Liver (tissue), 9 donors: Measurements from ENCODE around the gene FA2H. TPM values are rescaled to one million over a fixed set of nuclear protein-coding genes. Genes with fewer than 3 reads are reported as not detected.

Experiments used
- DNase-seq: peaks from one replicate; pipeline ENCODE4 v3.0.0-alpha.2; 2017; ENCODE audit warnings: low spot score
- H3K27ac ChIP-seq, 2 donors: one replicate each; pipeline ENCODE4 v1.7.0; 2013; ENCODE audit warnings: inconsistent platforms in 2 of 2, low read length in 2 of 2, control low read depth in 1 of 2, low read depth in 1 of 2, mild to moderate bottlenecking in 1 of 2
- H3K27me3 ChIP-seq, 4 donors: one replicate each; pipeline versions ENCODE4 v1.6.1 to v1.7.0; 2013; ENCODE audit warnings: low read length in 3 of 4, inconsistent platforms in 1 of 4, mild to moderate bottlenecking in 1 of 4, moderate library complexity in 1 of 4; ENCODE audit not compliant: control insufficient read depth in 4 of 4, insufficient read depth in 4 of 4
- H3K36me3 ChIP-seq, 4 donors: one replicate each; pipeline versions ENCODE4 v1.6.1 to v1.7.0; 2013; ENCODE audit warnings: low read length in 3 of 4, mild to moderate bottlenecking in 3 of 4, low read depth in 1 of 4, moderate library complexity in 1 of 4; ENCODE audit not compliant: control insufficient read depth in 4 of 4, insufficient read depth in 3 of 4
- H3K4me1 ChIP-seq, 4 donors: one replicate each; pipeline versions ENCODE4 v1.6.1 to v1.7.0; 2013; ENCODE audit warnings: low read length in 3 of 4, mild to moderate bottlenecking in 3 of 4, moderate library complexity in 1 of 4; ENCODE audit not compliant: control insufficient read depth in 4 of 4, insufficient read depth in 4 of 4
- H3K4me3 ChIP-seq, 3 donors: one replicate each; pipeline versions ENCODE4 v1.6.1 to v1.7.0; 2013; ENCODE audit warnings: low read length in 3 of 3, control low read depth in 1 of 3, low read depth in 1 of 3, mild to moderate bottlenecking in 1 of 3
- H3K9ac ChIP-seq, 2 donors: one replicate each; pipeline ENCODE4 v1.7.0; 2013; ENCODE audit warnings: low read length in 2 of 2, mild to moderate bottlenecking in 2 of 2, moderate library complexity in 2 of 2, control low read depth in 1 of 2, low read depth in 1 of 2
- H3K9me3 ChIP-seq, 4 donors: one replicate each; pipeline versions ENCODE4 v1.6.1 to v1.7.0; 2013; ENCODE audit warnings: low read length in 3 of 4; ENCODE audit not compliant: control insufficient read depth in 4 of 4
- ATF3 ChIP-seq: IDR thresholded peaks from 2 replicates; pipeline ENCODE4 v1.6.1; 2016; ENCODE audit warnings: antibody characterized with exemption
- CTCF ChIP-seq: fragments of 150-350 bp; IDR thresholded peaks from 2 replicates; pipeline ENCODE4 v1.5.1; 2017; ENCODE audit warnings: improper control_type of control experiment, low read depth, low read length; ENCODE audit not compliant: missing input control
- EGR1 ChIP-seq, 2 donors: IDR thresholded peaks; 2 replicates each; pipeline ENCODE4 v1.6.1; 2016 to 2018; ENCODE audit warnings: antibody characterized with exemption in 2 of 2, low read depth in 2 of 2
- FOXA1 ChIP-seq: IDR thresholded peaks from 2 replicates; pipeline ENCODE4 v1.6.1; 2016; ENCODE audit warnings: antibody characterized with exemption
- FOXA2 ChIP-seq: IDR thresholded peaks from 2 replicates; pipeline ENCODE4 v1.6.1; 2016; ENCODE audit warnings: antibody characterized with exemption
- GABPA ChIP-seq, 2 donors: IDR thresholded peaks in 1 of 2; conservative IDR thresholded peaks in 1 of 2; 2 replicates each; pipeline ENCODE4 v1.6.1; 2016; ENCODE audit warnings: antibody characterized with exemption in 2 of 2, mild to moderate bottlenecking in 1 of 2, moderate library complexity in 1 of 2
- HNF4A ChIP-seq, 2 donors: conservative IDR thresholded peaks; 2 replicates each; pipeline ENCODE4 v1.6.1; 2016; ENCODE audit warnings: antibody characterized with exemption in 2 of 2, mild to moderate bottlenecking in 2 of 2
- HNF4G ChIP-seq: IDR thresholded peaks from 2 replicates; pipeline ENCODE4 v1.6.1; 2016; ENCODE audit warnings: antibody characterized with exemption
- JUND ChIP-seq, 2 donors: IDR thresholded peaks; 2 replicates each; pipeline ENCODE4 v1.6.1; 2016; ENCODE audit warnings: antibody characterized with exemption in 2 of 2
- MAX ChIP-seq: IDR thresholded peaks from 2 replicates; pipeline ENCODE4 v1.6.1; 2016; ENCODE audit warnings: antibody characterized with exemption
- NR2F2 ChIP-seq: IDR thresholded peaks from 2 replicates; pipeline ENCODE4 v1.6.1; 2016; ENCODE audit warnings: antibody characterized with exemption
- RAD21 ChIP-seq, 2 donors: IDR thresholded peaks; 2 replicates each; pipeline ENCODE4 v1.6.1; 2016; ENCODE audit warnings: antibody characterized with exemption in 2 of 2, mild to moderate bottlenecking in 2 of 2
- REST ChIP-seq: IDR thresholded peaks from 2 replicates; pipeline ENCODE4 v1.6.1; 2016; ENCODE audit warnings: antibody characterized with exemption, mild to moderate bottlenecking
- RXRA ChIP-seq, 2 donors: IDR thresholded peaks; 2 replicates each; pipeline ENCODE4 v1.6.1; 2017 to 2018; ENCODE audit warnings: antibody characterized with exemption in 2 of 2, mild to moderate bottlenecking in 1 of 2
- SP1 ChIP-seq: IDR thresholded peaks from 2 replicates; pipeline ENCODE4 v1.6.1; 2018; ENCODE audit warnings: antibody characterized with exemption, mild to moderate bottlenecking
- TAF1 ChIP-seq: conservative IDR thresholded peaks from 2 replicates; pipeline ENCODE4 v1.6.1; 2016; ENCODE audit warnings: antibody characterized with exemption, mild to moderate bottlenecking
- YY1 ChIP-seq: IDR thresholded peaks from 2 replicates; pipeline ENCODE4 v1.6.1; 2016; ENCODE audit warnings: antibody characterized with exemption, mild to moderate bottlenecking
- WGBS: extraction: QIAGEN DNeasy Blood & Tissue Kit; methylation state at CpG from one replicate; pipeline ENCODE4 v1.1.7; 2013; 5-methylcytosine and 5-hydroxymethylcytosine counted together
- polyA plus RNA-seq, 2 donors: library from polyadenylated mRNA; stranded (reverse) in 1 of 2; unstranded in 1 of 2; fragments of 200-250 nt in 1 of 2; fragments of >200 nt in 1 of 2; fragmentation: Nextera tagmentation in 1 of 2; extraction: Ambion mirVana in 1 of 2; gene quantifications; one replicate each; pipeline versions ENCODE4 v1.2.1 to v1.2.3, GENCODE V29; 2013 to 2015
- total RNA-seq, 2 donors: library from RNA; depleted of rRNA; stranded (reverse); fragments of >200 nt; gene quantifications; one replicate each; pipeline ENCODE4 v1.2.3, GENCODE V29; 2014
- TF ChIP-seq, protein P1 (sequence below): IDR thresholded peaks from 2 replicates; pipeline ENCODE4 v1.6.1; 2016; ENCODE audit warnings: antibody characterized with exemption
- donor health status: healthy.
- donor health status: healthy.
- donor health status: healthy.
- donor health status: healthy.
- donor health status: healthy.

Gene FA2H
- total and polyA plus RNA-seq, 4 donors = 0.02 to 0.17 (median 0.14) TPM; not detected in 1

DNA sequence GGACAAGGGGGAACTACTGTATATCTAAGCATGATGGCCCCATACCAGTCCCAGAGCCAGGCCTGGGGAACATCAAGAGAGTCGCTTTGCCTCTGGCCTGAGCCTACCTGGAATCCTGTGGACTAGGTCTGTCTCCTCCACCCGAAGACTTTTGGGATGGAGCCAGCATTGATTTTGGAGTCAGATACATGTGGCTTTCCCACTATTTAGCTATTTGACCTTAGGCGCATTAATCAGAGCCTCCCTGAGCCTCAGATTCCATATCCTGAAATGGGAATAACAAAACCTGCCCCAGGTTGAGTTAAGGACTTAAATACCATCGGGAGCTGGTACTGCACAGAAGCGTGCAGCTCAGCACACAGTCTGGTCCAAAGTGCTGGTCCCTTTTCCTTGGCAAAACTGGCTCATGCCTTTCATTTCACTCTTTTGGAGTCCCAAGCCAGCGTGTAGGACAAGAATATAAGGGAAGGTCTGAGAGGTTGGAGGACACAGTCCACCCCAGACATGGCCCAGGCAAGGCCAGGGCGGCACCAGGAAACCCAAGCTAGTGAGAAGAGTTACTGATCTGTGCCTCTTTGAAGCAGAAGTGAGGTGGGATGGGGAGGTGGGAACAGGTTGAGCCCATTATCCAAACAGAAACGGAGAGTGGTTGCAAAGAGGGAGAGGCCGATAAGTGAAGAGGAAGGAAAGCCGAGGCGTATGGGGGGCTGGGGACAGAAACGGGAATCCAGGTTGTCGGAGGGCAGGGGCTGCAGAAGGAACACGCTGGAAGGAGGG is 986 bp downstream of the FA2H start:
- Histone ChIP-seq H3K27me3 (peaks cover 0 to 4% (median 0%) of the 10 kb centered on the region in 4 donors), H3K9me3 (no peaks in the 10 kb centered on the region), H3K4me3 (no peak overlapping the region), H3K9ac (no peak overlapping the region), H3K36me3 (no peaks in the 10 kb centered on the region), H3K4me1 (peaks cover 9 to 14% (median 9%) of the 10 kb centered on the region in 4 donors), H3K27ac (no peak overlapping the region)
- 36% methylated on average over 14 of the region's 14 CpGs for WGBS
- no peak for DNase-seq
- TF ChIP-seq RAD21 (IDR thresholded peaks at IDR 0.05) (no peak), JUND (IDR thresholded peaks at IDR 0.05) (no peak), FOXA2 (no peak), NR2F2 (no peak), FOXA1 (no peak), HNF4G (no peak), CTCF (no peak), MAX (no peak), HNF4A (conservative IDR thresholded peaks at IDR 0.05) (no peak), GABPA (IDR thresholded peaks at IDR 0.05 in 1 of 2, conservative IDR thresholded peaks at IDR 0.05 in 1 of 2) (no peak), TAF1 (no peak), ATF3 (no peak), REST (no peak), RXRA (IDR thresholded peaks at IDR 0.05) (no peak), YY1 (no peak), SP1 (no peak), EGR1 (IDR thresholded peaks at IDR 0.05; ENCODE audit: low read depth in 2 of 2) (no peak)
- TF ChIP-seq, protein P1, sequence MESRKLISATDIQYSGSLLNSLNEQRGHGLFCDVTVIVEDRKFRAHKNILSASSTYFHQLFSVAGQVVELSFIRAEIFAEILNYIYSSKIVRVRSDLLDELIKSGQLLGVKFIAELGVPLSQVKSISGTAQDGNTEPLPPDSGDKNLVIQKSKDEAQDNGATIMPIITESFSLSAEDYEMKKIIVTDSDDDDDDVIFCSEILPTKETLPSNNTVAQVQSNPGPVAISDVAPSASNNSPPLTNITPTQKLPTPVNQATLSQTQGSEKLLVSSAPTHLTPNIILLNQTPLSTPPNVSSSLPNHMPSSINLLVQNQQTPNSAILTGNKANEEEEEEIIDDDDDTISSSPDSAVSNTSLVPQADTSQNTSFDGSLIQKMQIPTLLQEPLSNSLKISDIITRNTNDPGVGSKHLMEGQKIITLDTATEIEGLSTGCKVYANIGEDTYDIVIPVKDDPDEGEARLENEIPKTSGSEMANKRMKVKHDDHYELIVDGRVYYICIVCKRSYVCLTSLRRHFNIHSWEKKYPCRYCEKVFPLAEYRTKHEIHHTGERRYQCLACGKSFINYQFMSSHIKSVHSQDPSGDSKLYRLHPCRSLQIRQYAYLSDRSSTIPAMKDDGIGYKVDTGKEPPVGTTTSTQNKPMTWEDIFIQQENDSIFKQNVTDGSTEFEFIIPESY = no peak
